Astrocyte of the cerebellum (primary cell): Measurements from ENCODE around the gene SECISBP2.

Experiments
- DNase-seq: peaks from one replicate; pipeline ENCODE4 v3.0.0-alpha.2; 2011; ENCODE audit warnings: low read depth
- H3K4me3 ChIP-seq: 2 replicates; pipeline ENCODE4 v1.5.1; 2011; ENCODE audit warnings: mild to moderate bottlenecking, low read depth, low read length, moderate library complexity
- in situ Hi-C: cut with HindIII; loops from 2 replicates; pipeline ENCODE4 v1.10.0; 2017; ENCODE audit warnings: low sequenced_read_pairs
- TF ChIP-seq, protein P1 (sequence below): IDR thresholded peaks from 2 replicates; pipeline ENCODE4 v1.5.1; 2012; ENCODE audit warnings: low read length, low read depth, moderate library complexity, mild to moderate bottlenecking; ENCODE audit errors: missing control alignments

Gene SECISBP2

DNA sequence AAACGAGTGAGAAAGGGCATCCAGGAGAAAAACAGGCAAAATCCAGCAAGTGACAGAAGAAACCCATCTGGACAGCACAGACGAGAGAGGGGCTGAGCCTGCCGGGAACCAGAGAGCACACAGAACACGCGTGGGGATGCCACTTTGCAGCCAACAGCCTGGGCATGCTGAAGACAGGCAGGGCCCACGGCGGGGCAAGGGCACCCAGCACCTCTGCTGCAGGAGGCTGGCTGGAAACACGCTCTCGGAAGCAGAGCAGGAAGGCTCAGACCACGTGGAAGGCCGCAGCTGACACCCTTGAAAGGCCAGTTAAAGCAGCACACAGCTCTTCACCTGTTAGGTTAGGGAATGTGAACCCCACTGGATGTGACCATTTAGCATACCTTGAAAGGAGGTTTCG, 76.1 kb downstream of the SECISBP2 start:
- in situ Hi-C loops, result no loop called here
- DNase-seq, result no peak
- no peak overlapping the region for H3K4me3 ChIP-seq
- TF ChIP-seq, protein P1, sequence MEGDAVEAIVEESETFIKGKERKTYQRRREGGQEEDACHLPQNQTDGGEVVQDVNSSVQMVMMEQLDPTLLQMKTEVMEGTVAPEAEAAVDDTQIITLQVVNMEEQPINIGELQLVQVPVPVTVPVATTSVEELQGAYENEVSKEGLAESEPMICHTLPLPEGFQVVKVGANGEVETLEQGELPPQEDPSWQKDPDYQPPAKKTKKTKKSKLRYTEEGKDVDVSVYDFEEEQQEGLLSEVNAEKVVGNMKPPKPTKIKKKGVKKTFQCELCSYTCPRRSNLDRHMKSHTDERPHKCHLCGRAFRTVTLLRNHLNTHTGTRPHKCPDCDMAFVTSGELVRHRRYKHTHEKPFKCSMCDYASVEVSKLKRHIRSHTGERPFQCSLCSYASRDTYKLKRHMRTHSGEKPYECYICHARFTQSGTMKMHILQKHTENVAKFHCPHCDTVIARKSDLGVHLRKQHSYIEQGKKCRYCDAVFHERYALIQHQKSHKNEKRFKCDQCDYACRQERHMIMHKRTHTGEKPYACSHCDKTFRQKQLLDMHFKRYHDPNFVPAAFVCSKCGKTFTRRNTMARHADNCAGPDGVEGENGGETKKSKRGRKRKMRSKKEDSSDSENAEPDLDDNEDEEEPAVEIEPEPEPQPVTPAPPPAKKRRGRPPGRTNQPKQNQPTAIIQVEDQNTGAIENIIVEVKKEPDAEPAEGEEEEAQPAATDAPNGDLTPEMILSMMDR, result no peak

DNA sequence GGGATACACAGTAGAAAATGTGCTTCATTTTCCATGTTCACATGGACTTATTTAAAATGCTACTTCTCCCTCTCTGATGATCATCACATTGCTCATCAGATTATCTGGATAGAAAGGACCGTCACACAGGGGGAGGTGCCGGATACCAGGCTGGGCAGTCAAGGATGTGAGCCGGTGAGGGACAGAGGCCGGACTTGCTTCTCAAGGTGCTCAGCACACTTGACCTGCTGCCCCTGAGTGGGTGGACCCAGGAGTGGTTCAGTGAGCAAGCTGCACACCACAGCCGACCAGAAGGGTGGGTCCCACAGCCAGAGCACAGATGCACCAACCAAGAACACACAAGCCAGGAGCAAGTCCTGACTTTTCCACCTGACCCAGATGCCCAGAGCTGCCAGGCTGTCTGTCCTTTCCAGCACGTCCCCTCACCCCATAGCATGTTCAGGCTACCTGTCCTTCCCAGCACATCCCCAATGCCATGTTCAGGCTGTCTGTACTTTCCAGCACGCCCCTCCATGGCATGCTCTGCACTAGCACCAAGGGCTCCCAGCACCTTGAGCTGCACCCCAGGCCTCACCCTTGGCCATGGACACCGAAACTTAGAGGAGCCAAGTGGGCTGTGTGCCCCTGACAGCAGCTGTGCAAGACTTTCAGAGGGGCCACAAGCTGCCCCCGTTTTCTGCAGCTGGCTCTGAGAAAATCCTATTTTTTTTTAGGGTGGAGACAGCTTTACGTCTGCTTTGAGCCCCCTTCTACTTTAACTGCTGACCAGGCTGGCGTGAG, 77.8 kb downstream of the SECISBP2 start:
- in situ Hi-C loops, result no loop called here
- TF ChIP-seq, protein P1, result no peak
- H3K4me3 ChIP-seq, result no peak overlapping the region
- DNase-seq, result no peak

DNA sequence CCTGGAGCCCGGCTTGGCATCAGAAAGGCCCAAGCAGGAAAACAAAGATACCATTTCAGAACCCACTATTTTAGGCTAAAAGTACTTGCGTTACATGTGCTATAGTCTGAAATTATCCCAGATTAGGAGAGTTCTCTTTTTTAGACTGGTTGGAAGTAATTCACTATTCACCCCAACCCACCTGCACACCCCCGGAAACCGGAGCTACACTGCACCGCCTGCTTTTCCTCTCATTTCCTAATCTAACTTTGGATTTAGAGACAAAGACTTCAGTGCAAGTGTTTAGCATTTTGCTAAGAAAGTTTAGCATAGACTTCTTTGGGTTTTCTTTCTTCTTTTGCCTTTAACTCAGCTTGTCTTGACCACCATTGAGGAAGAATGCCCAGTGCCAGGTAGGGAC, 79.2 kb downstream of the SECISBP2 start:
- in situ Hi-C loops, result no loop called here
- TF ChIP-seq, protein P1, result no peak
- no peak overlapping the region for H3K4me3 ChIP-seq
- DNase-seq, result no peak

DNA sequence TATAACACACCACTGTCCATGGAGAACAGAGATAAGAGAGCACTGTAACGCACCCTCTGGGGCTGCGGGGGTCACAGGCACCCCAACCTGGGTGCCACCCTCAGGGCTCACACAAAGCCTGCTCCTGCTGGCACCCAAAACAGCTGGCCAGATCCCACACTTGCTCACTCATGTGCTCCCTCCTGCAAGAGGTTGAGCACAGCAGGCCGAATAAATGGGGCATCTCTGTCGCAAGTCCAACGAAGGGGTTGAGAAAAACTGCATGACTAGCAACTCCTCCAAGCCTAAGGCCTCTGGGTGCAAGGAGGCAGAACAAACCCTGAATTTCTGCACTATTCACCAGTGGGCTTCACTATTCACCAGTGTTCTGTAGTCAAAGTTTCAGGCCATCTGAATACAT, 80.3 kb downstream of the SECISBP2 start:
- no peak for DNase-seq
- TF ChIP-seq, protein P1, result no peak
- in situ Hi-C loops, result no loop called here
- no peak overlapping the region for H3K4me3 ChIP-seq

DNA sequence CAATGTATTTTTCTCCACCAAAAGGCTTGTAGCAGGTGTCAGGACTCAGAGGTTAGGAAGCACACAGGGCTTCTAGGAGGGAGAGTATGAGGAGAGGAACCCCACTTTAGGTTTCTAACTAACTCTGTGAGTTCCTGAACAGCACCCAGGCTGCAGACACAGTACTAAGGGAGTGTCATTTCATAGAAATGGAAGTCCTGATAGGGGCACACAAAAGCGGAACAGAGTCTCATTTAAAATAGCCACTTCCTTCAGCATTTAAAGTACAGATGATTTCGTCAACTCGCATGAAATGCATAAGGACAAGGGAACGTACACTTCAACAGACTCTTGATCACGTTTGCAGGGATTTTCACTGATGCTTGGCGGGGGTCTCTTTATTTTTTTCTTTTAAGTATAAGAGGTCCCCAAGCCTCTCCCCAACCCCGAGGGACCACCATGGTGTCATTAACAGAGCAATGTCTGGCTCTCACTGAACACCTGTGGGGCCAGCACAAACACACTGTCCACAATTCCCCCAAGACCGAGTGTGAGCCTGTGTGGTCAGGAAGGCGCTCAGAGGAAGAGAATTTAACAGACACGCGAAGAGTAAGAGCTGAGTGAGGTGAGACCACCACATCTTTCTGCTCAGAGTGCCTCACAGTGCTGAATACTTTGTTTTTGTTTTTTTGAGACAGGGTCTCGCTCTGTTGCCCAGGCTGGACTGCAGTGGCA, 82.3 kb downstream of the SECISBP2 start:
- H3K4me3 ChIP-seq, result no peak overlapping the region
- TF ChIP-seq, protein P1, result no peak
- no peak for DNase-seq
- in situ Hi-C loops, result no loop called here

DNA sequence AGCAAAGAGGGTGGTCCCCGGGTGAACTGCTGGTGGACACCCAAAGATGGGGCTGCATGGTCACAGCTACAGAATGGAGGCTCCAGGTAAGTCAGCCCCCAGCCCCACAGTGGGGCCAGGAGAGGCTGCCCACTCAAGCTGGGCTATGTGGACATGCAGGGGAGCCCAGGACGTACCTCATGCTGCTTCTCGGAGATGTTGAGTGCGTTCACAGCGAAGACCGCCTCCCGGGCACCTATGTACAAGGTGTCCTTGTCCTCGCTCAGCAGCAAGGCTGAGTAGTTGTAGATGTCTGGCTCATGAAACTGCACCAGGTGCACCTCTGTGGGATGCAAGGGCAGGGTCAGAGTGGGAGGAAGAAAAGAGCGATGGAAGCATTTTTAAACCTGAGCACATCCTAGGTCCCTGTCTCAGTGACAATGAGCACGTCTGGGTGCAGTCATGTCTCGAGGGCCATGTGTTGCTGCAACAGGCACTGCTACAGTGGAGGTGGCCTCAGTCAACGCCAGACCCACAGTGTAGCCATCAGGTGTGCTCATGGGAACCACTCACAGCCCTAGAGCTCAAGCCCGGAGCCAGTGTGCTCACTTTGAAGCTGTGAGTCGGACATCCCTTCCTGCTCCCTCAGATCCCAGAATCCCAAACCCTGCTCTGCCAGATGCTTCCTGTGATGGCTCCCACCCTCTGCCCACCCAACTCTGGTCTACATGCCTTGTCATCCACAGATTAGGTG, 84.6 kb downstream of the SECISBP2 start:
- no peak for DNase-seq
- in situ Hi-C loops, result no loop called here
- H3K4me3 ChIP-seq, result no peak overlapping the region
- TF ChIP-seq, protein P1, result no peak
